G401 (cell line): ENCODE results near the gene TAAR8. TPM values are rescaled to one million over a fixed set of nuclear protein-coding genes. Genes with fewer than 3 reads are reported as not detected.

Source experiments
- DNase-seq: peaks from one replicate; pipeline ENCODE4 v3.0.0-alpha.2; 2015; ENCODE audit warnings: low spot score
- in situ Hi-C: cut with HindIII; loops from 2 replicates; pipeline ENCODE4 v1.10.0; 2016; ENCODE audit warnings: low sequenced_read_pairs, mixed read lengths
- total RNA-seq: library from RNA; depleted of rRNA; stranded (reverse); fragments of >200 nt; shearing (Covaris generic); gene quantifications from 2 replicates; pipeline ENCODE4 v1.2.3, GENCODE V29; 2014; rRNA removed

The TAAR8 gene, protein sequence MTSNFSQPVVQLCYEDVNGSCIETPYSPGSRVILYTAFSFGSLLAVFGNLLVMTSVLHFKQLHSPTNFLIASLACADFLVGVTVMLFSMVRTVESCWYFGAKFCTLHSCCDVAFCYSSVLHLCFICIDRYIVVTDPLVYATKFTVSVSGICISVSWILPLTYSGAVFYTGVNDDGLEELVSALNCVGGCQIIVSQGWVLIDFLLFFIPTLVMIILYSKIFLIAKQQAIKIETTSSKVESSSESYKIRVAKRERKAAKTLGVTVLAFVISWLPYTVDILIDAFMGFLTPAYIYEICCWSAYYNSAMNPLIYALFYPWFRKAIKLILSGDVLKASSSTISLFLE
- total RNA-seq: not detected in 2 replicates

DNA sequence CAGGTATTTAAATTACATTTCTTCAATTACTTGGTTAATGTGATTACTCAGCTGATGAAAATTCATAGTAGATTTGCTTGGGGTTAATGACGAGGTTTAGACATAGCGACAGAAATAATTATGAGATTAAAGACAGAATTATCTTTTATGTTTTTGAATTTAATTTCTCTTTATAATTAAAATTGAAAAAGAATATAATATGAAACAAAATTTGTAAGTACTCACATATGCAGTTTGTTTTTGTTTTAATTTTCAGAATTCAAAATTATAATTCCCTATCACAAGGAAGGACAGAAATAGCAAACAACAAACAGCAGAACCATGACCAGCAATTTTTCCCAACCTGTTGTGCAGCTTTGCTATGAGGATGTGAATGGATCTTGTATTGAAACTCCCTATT is at the start of gene TAAR8:
TAAR8 (plus strand) TSS at position 301 of the 400 bp plus-strand sequence; CDS start at position 322, 21 bp downstream.
- in situ Hi-C loops: no loop called here
- no peak for DNase-seq

DNA sequence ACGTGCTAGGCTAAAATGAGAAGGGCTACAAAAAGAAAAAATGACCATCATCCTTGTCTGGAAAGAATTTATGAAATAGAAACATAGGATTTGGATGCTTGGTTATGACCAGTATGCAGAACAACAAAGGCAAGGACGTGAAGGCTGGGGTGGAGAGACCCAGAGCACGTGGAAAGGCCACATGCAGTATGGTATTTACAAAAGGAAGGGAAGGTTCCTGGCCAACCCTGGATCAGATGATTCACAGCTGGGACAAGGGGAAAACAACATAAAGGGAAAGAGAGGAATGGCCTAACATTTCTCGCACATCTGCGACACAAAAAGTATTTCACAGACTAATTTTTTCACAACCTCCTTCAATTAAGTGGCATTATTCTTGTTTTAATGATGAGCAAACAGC is 47.7 kb upstream of the TAAR8 start:
- no peak for DNase-seq
- in situ Hi-C loops: no loop called here

DNA sequence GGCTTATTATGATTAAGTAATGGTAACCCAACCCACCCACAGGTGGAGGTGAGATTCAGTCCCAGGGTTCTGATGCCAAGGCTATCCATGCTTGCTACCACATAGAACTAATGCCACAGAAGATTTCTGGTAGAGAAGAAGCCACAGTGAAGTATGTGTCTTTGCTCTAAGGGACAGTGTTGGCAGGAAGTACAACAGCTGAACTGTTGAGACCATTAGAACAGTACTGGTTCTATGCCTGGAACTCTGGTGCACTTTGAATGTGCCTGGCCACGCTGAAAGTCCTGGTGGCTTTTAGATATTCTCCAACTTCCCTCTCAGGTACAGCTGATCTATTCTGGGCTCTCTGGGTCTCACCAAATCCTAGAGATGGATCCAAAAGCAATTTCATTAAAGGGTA is 47.3 kb upstream of the TAAR8 start:
- in situ Hi-C loops: no loop called here
- DNase-seq: no peak

DNA sequence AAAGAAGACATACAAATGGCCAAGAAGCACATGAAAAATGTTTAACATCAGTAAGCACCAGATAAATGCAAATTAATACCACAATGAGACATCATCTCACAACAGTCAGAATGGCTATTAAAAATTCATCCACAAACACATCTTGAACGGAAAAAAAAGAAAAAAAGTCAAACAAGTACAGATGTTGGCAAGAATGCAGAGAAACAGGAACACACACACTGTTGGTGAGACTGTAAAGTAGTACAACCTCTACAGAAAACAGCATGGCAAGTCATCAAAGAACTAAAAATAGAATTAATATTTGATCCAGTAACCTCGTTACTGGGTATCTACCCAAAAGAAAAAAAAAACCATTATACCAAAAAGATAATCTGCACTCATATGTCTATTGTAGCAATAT is 46.0 kb upstream of the TAAR8 start:
- DNase-seq: no peak
- in situ Hi-C loops: no loop called here

DNA sequence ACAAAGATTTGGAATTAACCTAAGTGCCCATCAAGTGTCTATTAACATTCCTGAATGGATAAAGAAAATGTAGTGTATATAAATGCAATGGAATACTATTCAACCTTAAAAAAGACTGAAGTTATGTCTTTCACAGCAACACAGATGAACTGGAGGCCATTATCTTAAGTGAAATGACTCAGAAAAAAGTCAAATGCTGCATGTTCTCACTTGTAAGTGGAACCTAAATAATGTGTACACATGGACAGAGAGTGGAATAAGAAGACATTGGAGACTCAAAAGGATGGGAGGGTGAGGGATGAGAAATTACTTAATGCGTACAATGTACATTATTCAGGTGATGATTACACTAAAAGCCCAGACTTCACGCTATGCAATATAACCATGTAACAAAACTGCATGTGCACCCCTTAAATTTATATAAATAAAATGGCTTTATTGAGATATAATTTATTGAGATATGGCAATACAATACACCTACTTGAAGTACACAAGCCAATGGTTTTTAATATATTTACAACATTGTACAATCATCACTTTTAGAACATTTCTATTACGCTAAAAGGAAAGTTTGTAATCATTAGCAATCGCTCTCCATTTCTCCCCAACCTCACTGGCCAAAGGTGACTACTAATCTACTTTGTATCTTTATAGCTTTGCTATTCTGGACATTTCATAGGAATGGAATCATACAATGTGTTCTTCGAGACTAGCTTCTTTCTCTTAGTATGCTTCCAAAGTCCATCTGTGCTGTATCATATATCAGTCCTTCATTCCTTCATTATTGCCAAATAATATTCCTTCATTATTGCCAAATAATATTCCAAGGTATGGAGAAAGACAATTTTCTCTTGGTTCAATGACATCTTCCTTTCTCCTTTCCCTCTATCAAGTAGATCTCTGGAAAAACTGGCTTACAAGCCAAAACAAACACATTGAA is 45.3 kb upstream of the TAAR8 start:
- in situ Hi-C loops: no loop called here
- DNase-seq: no peak

DNA sequence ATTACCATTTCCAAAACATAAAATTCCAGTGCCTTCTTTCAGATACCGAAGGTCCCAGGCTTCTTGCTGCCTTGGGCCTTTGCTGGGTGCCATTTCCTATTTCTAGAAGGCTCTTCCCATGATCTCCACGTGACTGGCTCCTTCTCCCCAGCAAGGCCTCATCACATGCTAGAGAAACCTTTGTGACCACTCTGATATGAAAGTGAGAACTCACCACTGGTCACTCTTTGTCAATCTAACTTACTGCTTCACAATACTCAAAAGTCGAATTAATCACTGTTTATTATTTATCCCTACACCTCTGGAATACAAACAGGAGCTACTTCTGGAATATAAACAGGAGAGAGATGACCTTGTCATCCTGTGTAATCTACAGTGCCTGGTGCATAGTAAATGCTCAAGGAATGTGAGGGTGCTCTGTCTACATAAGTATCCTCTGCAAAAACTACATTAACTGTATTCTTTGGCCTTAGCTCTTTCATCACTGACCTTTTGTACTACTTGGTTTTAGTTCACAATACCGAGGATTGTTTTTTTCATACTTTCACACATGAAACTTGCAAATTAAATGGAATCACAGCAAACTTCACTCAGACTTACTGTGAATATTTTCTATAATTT is 41.2 kb upstream of the TAAR8 start:
- in situ Hi-C loops: no loop called here
- no peak for DNase-seq

DNA sequence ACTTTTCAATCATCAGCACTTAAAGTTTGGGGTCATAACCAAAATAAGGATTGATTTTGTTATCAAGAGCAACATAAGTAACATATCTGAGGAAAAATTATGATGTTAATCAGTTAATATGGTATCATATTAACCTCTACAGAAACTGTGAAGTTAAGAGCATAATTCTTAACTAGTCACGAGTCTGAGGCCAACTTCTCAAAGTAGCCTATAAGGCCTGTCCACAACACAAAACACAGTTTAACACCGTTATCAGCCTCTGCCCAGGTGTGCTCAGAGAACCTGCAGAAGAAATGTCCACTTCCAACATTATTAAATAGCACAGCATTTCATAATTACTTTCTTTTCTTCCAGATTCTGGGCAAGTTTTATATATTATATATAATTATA is 40.6 kb upstream of the TAAR8 start:
- no peak for DNase-seq
- in situ Hi-C loops: no loop called here

DNA sequence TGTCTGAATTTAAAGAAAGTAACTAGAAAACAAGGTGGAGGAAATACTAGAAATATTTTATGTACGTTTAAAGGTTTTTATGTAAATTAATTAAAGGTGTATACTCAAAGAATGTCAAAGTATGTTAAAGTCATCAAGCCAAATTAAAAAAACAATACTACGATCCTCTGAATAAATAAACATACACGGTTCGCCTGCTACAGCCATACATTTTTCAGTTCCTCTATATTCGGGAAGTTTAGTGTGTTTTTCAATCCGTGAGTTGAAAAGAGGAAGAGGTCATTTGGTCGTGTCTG is 40.2 kb upstream of the TAAR8 start:
- in situ Hi-C loops: no loop called here

DNA sequence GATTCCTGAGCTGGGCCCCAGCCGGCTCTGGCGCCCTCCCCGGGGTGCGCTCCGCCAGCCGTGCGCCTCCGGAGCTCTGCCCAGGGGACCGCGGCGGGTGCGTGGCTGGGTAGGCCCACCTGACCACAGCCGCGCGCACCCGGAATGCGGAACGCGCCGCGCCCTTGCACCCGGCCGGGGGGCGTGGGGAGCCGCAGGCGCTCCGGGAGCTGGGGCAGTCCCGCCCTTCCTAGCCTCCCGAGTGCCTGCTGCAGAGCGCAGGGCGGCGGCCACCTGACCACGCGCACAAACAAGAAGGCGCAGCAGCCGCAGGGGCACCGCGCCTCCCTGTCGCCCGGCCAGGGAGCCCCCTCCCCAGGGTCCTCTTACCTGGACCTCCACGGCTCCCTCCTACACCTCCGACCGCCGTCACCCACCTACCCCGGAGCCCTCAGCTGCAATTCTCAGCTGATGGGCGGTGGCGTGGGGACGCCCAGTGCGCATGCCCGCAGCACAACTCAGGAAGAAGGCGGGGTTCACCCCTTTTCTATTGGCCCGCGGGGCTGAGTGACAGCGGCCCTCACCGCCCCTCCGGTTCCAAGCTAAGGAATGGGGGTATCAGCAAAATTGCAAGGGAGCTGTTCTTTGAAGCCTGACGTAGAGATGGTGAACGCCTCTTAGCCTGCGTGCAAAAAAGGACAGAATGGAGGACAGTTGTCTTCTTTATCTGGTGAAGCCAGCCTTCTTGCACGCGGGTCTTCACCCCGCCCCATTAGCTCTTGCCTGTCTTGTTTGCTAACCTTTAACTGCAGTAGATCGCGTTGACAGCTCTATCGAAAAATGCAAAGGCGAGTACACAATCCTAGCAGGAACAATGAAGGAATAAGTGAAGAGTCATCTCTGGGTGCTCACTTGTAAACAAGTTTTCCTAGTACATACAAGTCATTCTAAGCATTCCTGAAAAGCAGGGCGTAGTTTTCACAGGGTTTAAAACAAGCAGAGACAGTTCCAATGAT is 39.5 kb upstream of the TAAR8 start, which contains the start of gene STX7:
STX7 (minus strand) TSS at position 479 of the 995 bp plus-strand sequence. CDS start 9,586 bp downstream, outside the sequence.
- DNase-seq: peak; percentile 97
- in situ Hi-C loops: no loop called here

More for the DNA sequence above, 40.2 kb upstream of the TAAR8 start:
- DNase-seq: no peak

DNA sequence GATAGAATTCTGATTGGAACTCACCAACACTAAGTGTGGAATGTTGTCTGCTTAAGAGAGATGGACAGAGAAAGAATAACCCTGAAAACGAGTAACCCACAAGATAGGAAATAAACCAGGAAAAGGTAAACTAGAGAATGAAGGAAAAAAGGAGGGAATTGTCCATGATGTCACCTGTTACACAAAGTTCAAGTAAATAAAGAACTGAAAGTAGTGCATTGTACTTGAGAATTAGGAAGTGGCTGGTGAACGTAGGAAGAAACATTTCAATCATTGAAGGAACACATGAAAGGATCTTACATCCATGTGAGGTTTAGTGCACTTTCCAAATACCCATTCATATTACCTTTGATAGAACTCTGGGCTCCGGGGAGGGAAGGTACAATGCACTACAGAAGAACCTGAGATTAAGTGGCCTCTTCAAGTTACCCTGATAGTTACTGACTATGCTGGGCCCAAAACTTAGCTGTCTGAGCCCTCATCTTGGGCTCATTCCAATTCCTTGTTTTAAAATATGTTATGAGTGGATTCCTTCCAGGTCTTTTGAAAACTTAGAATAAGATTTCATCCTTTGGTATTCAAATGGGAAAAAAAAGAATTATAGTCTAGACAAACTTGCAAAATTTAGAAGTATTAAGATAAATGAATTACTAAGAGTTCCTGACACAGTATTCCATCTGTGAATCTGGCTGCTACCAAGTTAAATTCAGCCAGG is 38.5 kb upstream of the TAAR8 start:
- in situ Hi-C loops: no loop called here
- DNase-seq: peak; percentile 50

DNA sequence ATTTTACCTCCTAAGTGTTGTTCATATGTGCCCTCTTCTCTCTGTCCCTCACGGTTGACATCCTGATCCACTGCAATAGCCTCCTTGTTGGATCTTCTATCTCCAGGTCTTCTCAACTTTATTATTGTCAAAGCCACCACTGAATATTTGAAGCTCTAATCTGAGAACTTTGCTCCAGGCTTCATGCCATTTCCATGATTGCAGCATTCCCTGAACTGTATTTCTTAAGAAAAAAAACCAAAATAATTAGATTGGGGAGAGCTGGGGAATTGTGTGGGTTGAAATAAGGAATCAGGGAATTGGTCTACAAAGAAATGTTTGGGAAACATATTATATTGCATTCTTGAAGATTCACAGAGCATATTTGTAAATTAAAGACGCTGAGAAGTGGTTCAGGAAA is 37.1 kb upstream of the TAAR8 start:
- in situ Hi-C loops: no loop called here
- DNase-seq: no peak

DNA sequence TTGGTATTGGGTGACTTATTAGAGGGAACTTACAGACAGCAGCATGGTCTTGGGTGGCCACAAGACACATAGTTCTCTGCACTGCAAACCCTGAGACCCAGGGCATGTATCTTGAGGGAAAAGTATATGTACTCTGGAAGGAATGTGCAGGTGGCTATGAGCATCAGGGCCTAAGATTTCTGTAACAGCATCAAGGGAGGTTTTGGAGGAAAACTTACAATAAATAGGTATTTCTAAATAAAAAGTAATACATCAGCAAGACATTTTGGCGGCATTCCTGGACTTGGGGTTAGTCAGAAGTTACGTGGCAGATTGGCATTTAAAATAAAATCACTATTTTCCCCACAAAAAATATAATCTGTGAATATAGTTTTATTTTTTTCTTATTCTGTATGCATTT is 31.5 kb upstream of the TAAR8 start:
- DNase-seq: no peak
- in situ Hi-C loops: no loop called here

DNA sequence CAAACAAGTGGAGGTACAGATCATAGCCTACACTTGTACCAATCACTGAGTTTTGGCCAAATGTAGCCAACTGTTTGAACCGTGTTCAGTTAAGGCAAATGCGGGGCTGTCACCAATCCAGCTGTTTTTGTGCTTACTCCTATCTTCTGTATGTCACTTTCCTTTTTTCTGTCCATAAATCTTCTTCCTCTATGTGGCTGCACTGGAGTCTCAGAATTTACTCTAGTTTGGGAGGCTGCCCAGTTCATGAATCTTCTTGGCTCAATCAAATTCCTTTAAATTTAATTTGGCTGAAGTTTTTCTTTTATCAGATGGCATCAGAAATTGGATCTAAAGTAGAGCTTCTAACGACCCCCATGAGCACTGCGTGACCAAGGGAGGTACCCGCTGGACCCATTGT is 27.8 kb upstream of the TAAR8 start:
- DNase-seq: no peak
- in situ Hi-C loops: loop anchor here (25.0 kb wide), 1 partner anchor 263 kb away; the partner anchor contains the start of gene SLC18B1

DNA sequence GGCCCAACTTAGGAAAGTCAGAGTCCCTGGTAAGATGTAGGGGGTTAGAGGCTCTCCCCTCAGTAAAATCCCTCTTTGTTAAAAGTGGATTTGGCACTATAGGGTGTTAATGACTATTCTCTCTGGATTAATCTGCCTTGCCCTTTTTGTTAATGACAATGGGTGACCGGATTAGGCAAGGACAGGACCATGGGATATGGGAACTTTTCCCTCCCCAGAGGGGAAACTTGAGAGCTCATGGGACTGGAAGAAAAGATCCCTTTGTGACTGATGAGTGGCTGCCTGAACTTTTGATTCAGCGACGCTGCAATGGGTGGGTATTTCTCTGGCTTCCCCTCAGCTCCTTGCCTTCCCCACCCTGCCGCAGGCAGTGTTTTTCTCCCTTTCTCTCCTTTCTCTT is 26.6 kb upstream of the TAAR8 start:
- DNase-seq: no peak
- in situ Hi-C loops: loop anchor here (25.0 kb wide), 1 partner anchor 261 kb away; the partner anchor contains the start of gene SLC18B1

DNA sequence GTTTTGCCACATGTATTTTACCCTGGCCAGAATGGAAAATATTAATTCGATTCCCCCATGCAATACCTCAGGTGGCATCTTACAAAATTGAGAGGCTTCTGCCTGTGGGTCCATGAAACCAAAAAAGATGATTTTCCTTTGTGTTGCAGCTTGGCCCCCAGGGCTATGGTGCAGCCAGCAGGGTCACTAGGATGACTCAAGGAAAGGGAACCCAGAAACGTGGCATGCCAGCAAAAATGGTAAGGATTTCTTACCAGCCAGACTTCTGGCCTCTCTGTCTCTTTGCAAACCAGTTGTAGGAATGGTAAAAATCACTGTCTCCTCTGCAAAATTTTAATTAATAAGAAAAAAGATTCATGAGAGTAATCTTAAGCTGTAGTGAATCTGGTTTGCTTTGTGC is 26.0 kb upstream of the TAAR8 start:
- in situ Hi-C loops: loop anchor here (25.0 kb wide), 1 partner anchor 261 kb away; the partner anchor contains the start of gene SLC18B1
- DNase-seq: no peak

DNA sequence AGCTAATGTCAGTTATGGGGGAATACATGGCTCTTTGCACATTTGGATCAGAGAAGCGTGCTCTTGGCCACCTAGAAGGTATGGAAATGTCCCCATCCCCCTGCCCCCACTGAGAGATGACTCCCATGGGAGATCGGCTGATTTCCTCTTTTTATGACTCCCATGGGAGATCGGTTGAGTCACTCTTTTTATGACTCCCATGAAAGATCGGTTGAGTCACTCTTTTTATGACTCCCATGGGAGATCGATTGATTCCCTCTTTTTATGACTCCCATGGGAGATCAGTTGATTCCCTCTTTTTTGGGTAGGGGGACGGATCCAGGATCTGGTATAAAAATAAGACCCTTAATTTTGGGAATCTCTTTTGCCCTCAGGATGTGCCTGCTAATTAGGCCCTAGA is 24.7 kb upstream of the TAAR8 start:
- no peak for DNase-seq
- in situ Hi-C loops: loop anchor here (25.0 kb wide), 1 partner anchor 260 kb away; the partner anchor contains the start of gene SLC18B1

DNA sequence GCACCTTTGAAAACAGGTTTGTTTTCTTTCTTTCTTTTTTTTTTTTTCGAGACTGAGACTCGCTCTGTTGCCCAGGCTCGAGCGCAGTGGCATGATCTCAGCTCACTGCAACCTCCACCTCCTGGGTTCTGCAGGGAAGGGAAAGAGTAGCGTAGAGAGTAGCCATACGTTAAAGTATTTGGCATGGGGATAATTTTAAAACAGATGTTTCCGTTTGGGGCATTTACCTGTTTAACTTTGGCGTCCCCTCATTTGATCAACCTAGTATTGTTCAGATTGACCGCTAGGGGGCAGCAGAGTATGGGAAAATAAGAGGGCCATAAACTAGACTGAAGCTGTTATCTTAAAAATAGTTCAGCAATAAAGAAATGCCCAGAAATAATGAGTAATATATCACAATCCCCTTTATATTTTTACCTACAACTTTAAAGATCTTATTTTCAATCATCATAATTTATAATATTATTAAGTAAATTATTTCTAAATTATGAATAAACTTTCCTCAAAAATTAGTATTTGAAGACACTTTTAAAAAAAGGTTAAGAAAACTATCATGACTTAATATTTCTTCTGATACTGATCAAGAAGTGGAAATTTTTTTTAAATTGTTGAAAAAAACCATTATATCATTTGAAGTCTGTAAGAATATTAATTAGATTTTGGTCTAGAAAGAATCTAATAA is 22.0 kb upstream of the TAAR8 start:
- DNase-seq: peak; percentile 79
- in situ Hi-C loops: loop anchor here (25.0 kb wide), 1 partner anchor 257 kb away; the partner anchor contains the start of gene SLC18B1
